ENCODE results near the gene MORC3. TPM values are rescaled to one million over a fixed set of nuclear protein-coding genes. Genes with fewer than 3 reads are reported as not detected.

MORC3 gene
- total and polyA plus RNA-seq, 9 of the 15 experiments (the other 6 are each of a cell fraction or from before 2014, with no cell fraction given): 12.7 to 53.7 (median 36.0) TPM

- POLR2A ChIA-PET: interaction anchor here (0.6 kb wide), 1 partner anchor 295 kb away, joined by 4 read pairs; no protein-coding TSS in a partner anchor
- CTCF ChIA-PET (ENCODE audit: low intra/inter-chr PET ratio): no interaction called here
Observed at GRCh38 chr21:36424592-36424991, 104.6 kb downstream of the MORC3 start.

GRCh38 chr21:36425286-36425685 lies 105.3 kb downstream of the MORC3 start:
- no TSS peak for BruUV-seq (replicated peaks)
- no peaks in the 10 kb centered on the region for H3K36me3 ChIP-seq (ENCODE audit: control insufficient read depth, insufficient read depth, low read length)
- no peak overlapping the region for H3K9ac ChIP-seq (ENCODE audit: insufficient read depth in 1 of 2, low read depth in 2 of 2, low read length in 2 of 2)
- ChIA-PET CTCF (ENCODE audit: low intra/inter-chr PET ratio) (interaction anchor here (0.6 kb wide), 1 partner anchor 593 kb away, joined by 4 read pairs; no protein-coding TSS in a partner anchor), POLR2A (interaction anchor here (0.6 kb wide), 1 partner anchor 296 kb away, joined by 4 read pairs; no protein-coding TSS in a partner anchor)
- no peak overlapping the region for H3K27ac ChIP-seq (ENCODE audit: extremely low read depth, low read depth, low read length)
- no peak for FAIRE-seq
- ATAC-seq: no peak
- H3K4me3 ChIP-seq: no peak overlapping the region
- DNase-seq (ENCODE audit: extremely low read depth in 1 of 4, low spot score in 3 of 4): no peak
- H4K20me1 ChIP-seq (replicated peaks; ENCODE audit: control insufficient read depth, insufficient read depth, low read length): peaks cover 18% of the 10 kb centered on the region; the same call in 1 of the 2 replicates
- intact Hi-C loops (cut with micrococcal nuclease): no loop called here
- H3K9me1 ChIP-seq (ENCODE audit: control insufficient read depth, insufficient read depth, low read length): peaks cover 10% of the 10 kb centered on the region
- H2AFZ ChIP-seq (ENCODE audit: low read depth, low read length): no peak overlapping the region
- in situ Hi-C loops (cut with MboI): no loop called here
- H3K4me1 ChIP-seq (replicated peaks in 1 of 2; ENCODE audit: control insufficient read depth in 2 of 2, insufficient read depth in 2 of 2, low read length in 2 of 2): peaks cover 19 to 29% of the 10 kb centered on the region in 2 experiments
- H3K27me3 ChIP-seq (ENCODE audit: control insufficient read depth in 2 of 2, insufficient read depth in 2 of 2, low read length in 2 of 2): no peaks in the 10 kb centered on the region
- no peaks in the 10 kb centered on the region for H3K9me3 ChIP-seq (replicated peaks; ENCODE audit: control insufficient read depth, insufficient read depth, low read depth, low read length)
- no peak overlapping the region for H3K4me2 ChIP-seq (ENCODE audit: insufficient read depth, low read length)
- 39% methylated on average over 9 of the region's 9 CpGs for WGBS (ENCODE audit: insufficient coverage, low coverage, missing lambda C conversion rate)
- TF ChIP-seq ARID1B (IDR thresholded peaks at IDR 0.05) (no peak), ZNF280A (IDR thresholded peaks at IDR 0.05; ENCODE audit: low read depth, partially characterized antibody) (no peak), PPARD (CRISPR knock-in tag; IDR thresholded peaks at IDR 0.05) (no peak), NUFIP1 (IDR thresholded peaks at IDR 0.05; ENCODE audit: partially characterized antibody) (no peak), CREM (IDR thresholded peaks at IDR 0.05; ENCODE audit: low read depth) (no peak), HES1 (IDR thresholded peaks at IDR 0.05; ENCODE audit: low read depth) (no peak)
- H3K79me2 ChIP-seq (ENCODE audit: control insufficient read depth, insufficient read depth, low read length): no peaks in the 10 kb centered on the region

More at GRCh38 chr21:36424592-36424991, 104.6 kb downstream of the MORC3 start:
- Histone ChIP-seq H2AFZ (ENCODE audit: low read depth, low read length) (no peak overlapping the region), H3K36me3 (ENCODE audit: control insufficient read depth, insufficient read depth, low read length) (0 out of 3 replicates have a peak, but pooled peaks cover 1% of the 10 kb centered on the region), H3K27me3 (ENCODE audit: control insufficient read depth in 2 of 2, insufficient read depth in 2 of 2, low read length in 2 of 2) (no peaks in the 10 kb centered on the region), H3K79me2 (ENCODE audit: control insufficient read depth, insufficient read depth, low read length) (no peaks in the 10 kb centered on the region), H3K9ac (ENCODE audit: insufficient read depth in 1 of 2, low read depth in 2 of 2, low read length in 2 of 2) (no peak overlapping the region), H3K9me1 (ENCODE audit: control insufficient read depth, insufficient read depth, low read length) (peaks cover 10% of the 10 kb centered on the region), H4K20me1 (replicated peaks; ENCODE audit: control insufficient read depth, insufficient read depth, low read length) (peaks cover 18% of the 10 kb centered on the region), H3K27ac (ENCODE audit: extremely low read depth, low read depth, low read length) (no peak overlapping the region), H3K4me1 (replicated peaks in 1 of 2; ENCODE audit: control insufficient read depth in 2 of 2, insufficient read depth in 2 of 2, low read length in 2 of 2) (peaks cover 16 to 22% of the 10 kb centered on the region in 2 experiments), H3K4me2 (ENCODE audit: insufficient read depth, low read length) (no peak overlapping the region), H3K4me3 (no peak overlapping the region), H3K9me3 (replicated peaks; ENCODE audit: control insufficient read depth, insufficient read depth, low read depth, low read length) (no peaks in the 10 kb centered on the region)
- no peak for TF ChIP-seq SAFB (IDR thresholded peaks at IDR 0.05; ENCODE audit: borderline replicate concordance, low read depth, low read length)
- TF ChIP-seq RBM25 (IDR thresholded peaks at IDR 0.05; ENCODE audit: low read depth, low read length, severe bottlenecking): peak; percentile 88
- TF ChIP-seq BCOR (IDR thresholded peaks at IDR 0.05): peak; percentile 73
- TF ChIP-seq FOXJ2 (tag; IDR thresholded peaks at IDR 0.05): no peak
- TF ChIP-seq ZFP36 (IDR thresholded peaks at IDR 0.05; ENCODE audit: low read depth, low read length, partially characterized antibody): peak; percentile 71
- peak in 1 of 2 experiments; percentile 36; a peak in 1 of 4 replicates for TF ChIP-seq KDM1A (IDR thresholded peaks at IDR 0.05)
- DNase-seq (ENCODE audit: extremely low read depth in 1 of 4, low spot score in 3 of 4) (no peak), ATAC-seq (no peak), FAIRE-seq (no peak)
- in situ Hi-C loops (cut with MboI) (no loop called here), intact Hi-C loops (cut with micrococcal nuclease) (loop anchor here (5.0 kb wide), 3 partner anchors 48 to 78 kb away; no protein-coding TSS in a partner anchor)
- no TSS peak for BruUV-seq (replicated peaks)
- 45% methylated on average over 8 of the region's 8 CpGs for WGBS (ENCODE audit: insufficient coverage, low coverage, missing lambda C conversion rate)
